GM18520 (cell line): ENCODE data around the gene CA10.
A peak's percentile ranks its signal among the peaks of the same experiment; 100 is the strongest.

Experiments
- ATAC-seq: cut with Tn5 transposase; IDR thresholded peaks from one replicate; pipeline ENCODE4 v1.9.1; 2021; ENCODE audit not compliant: unreplicated experiment

The CA10 gene

DNA sequence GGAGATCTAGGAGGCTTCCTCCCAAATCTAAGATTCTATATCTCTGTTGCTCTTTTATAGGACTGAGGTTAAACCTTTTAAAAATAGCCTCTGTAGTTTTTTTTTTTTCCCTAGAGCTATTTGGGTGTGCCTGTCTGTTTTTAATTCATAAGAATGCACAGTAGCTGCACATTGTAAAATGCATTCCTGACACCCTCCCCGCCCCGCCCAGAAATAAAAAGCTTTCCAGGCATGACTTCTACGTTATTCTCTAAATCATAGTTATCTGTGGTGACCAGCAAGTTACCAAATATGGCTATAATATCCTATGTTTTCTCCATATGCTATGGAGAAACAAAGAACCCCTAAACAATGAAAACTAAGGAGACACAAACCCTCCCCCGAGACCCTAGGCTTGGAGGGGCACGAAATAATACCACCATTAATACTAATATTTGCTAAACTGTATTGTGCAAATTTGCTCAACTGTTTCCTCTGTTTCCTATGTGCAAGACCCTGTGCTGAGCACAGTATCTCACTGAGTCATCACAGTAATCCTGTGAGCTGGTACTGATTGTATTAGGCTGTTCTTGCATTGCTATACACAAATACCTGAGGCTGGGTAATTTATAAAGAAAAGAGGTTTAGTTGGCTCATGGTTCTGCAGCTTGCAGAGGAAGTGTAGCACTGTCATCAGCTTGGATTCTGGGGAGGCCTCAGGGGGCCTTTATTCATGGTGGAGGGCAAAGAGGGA lies 388.3 kb downstream of the CA10 start:
- no peak for ATAC-seq

DNA sequence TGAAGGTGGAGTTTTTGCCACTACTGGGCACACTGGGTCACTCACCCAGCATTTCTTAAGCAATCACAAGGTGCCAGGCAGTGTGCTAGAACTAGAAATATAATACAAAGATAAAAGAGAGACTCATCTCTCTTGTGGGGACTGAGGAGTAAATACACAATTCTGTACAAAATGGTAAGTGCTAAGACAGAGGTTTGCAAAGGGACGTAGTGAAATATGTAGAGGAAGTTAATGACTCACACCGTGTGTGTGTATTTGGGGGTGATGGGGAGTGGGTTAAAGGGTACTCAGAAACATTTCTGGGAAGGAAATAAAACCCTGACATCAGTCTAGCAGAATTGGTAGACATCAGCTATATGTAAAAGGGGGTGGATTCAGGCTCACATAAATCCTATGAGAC lies 389.3 kb downstream of the CA10 start:
- no peak for ATAC-seq

DNA sequence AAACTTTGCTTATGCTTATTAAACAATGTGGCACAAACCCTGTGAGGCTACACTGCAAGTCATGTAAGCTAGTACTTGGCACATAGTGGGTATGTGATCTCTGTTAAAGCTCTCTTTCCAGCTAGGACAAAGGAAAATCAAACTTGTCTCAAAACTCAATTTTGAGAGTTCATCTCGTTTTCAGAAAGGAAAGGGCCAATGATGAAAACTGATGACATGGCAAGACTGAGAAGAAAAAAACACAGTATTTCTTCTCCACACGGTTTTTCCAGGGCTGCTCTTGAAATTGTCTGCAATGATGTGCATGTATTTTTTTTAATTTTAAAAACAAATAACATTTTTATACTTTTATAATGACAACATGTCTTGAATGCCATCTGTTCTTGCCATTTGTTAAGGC lies 389.8 kb downstream of the CA10 start:
- no peak for ATAC-seq

DNA sequence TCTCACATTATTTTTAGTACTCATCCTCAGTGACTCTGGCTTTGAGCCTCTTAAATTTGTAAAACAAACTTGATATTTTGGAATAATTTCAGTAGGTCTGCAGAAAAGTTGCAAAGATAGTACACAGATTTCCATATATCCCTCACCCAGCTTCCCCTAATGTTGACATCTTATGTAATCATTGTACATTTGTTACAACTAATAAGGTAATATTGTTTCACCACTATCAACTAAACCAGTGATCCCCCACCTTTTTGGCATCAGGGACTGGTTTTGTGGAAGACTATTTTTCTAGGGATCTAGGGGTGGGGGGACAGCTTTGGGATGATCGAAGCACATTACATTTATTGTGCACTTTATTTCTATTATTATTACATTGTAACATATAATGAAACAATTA lies 391.2 kb downstream of the CA10 start:
- ATAC-seq, result no peak

DNA sequence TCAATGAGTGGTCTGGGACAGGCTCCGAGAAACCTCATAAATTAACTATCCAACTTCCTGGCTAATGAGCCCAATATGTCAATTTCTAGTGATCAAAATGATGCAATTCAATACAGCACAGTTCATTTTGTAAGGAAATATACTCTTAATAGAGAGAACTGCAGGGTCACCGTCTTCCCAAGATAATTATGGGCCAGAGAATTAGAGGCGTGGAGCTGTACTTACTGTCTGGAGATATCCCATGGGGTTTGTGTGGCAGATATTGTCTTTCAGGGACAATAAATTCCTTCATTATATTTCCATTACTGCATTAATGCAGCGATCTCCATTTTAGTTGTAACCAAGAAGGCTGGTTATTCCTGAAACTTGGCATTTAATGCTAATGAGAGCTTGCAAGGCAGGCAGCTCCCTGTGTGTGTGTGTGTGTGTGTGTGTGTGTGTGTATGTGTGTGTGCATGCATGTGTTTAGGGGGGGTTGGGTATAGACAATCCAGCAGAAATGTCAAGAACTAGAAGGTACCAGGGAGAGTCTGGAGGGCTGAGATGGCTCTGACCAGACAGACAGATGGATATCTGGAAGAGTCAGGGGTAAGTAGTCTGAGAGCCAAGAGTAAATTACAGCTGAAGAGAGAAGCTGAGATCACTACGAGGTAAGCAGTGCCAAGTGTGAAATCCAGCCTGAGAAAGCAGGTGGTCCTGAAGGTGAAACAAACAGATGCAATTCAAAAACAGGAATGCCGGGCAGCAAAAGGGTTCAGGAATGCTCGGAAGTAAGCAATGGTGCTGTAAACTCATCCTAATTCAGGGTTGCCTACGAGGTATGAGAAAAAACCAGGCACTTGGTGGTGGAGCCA lies 393.0 kb downstream of the CA10 start:
- ATAC-seq, result no peak

DNA sequence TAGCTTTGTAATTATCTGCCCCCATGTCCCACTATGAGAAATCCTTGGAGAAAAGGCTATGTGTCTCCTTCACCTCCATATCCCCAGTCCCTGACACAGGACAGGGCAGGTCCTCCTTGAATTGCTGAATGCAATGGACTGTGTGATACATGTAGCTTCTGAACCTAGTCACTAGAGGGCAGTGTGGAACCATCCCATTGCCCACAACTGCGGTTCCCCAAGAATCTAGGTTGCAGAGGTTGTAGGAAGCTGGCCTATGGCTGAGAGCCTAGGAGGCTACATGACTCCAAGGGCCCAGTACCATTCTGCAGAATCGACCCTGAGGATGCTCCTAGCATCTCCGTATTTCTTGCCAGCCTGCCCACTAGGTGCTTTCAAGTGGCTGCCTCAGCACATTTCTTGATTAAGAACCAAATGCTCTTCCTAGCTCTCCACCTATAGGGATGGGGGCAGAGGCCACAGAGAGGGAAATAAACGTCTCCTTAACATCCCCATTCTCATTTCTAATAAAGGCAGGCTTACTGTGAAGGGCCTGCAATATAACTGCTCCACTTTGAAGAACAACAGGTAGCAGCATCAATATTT lies 394.0 kb downstream of the CA10 start:
- peak; percentile 75 for ATAC-seq

DNA sequence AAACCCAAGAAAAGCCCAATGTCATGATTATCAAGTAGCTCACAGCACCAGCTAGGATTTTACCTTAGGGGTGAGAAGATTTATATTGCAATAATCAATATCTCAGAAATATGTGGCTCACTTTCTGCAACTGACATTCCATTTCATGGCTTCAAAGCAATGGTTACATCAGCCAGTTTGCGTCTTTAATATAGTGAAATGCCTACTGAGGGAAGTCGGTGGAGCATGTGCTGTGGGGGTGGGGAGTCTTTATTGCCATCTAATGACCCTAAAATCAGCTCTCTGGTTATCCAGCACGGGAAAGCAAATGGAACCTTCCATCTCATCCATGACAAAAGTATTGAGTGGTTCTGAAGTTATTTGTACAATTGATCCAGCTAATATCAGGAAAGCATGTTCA lies 395.5 kb downstream of the CA10 start:
- ATAC-seq, result no peak

DNA sequence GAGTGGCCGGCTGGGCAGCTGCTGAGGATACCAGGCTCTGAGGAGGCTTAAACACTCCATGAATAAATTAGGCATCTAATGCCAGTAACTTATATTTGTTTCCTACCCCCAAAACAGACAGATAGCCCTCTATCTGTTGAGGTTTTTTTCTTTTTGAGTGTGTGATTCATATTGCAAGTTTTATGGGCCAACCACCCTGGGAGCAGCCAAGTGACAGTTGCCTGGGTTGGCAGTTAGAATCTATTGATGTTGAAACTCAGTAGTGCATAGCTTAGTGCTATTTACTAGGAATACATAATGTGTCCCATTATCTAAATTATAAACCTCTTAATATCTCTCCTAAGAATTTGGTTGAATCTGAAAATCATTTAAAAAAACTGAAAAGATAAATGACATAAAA lies 397.4 kb downstream of the CA10 start:
- no peak for ATAC-seq

DNA sequence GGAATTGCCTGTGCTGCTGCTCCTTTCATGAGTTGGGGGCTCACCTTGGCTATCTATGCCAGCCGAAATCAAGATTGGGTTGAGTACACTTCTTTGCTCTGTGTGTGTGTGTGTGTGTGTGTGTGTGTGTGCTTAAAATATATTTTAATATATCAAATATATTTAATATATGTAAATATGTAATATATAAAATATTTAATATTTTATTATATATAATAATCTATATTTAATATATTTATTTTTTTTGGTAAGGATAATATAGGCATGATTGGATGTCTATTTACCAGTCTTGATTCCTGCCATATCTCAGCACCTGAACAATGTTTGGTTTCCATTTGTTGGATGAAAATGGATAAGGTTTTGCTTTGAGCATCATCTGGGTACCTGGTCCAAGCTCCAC lies 399.3 kb downstream of the CA10 start:
- ATAC-seq, result no peak

DNA sequence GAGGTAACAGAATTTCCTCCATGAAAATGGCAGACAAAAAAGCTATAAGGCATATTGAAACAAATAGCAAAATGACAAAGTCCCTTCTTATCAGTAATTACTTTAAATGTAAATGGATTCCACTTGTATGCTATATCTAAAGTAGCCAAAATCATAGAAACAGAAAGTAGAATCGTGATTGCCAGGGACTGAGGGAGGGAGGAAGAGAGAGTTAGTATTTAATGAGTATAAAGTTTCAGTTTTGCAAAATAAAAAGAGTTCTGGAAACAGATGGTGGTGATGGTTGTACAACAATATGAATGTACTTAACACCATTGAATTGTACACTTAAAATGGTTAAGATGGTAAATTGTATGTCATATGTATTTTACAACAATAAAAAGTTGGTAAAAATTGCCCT lies 407.4 kb downstream of the CA10 start:
- no peak for ATAC-seq

DNA sequence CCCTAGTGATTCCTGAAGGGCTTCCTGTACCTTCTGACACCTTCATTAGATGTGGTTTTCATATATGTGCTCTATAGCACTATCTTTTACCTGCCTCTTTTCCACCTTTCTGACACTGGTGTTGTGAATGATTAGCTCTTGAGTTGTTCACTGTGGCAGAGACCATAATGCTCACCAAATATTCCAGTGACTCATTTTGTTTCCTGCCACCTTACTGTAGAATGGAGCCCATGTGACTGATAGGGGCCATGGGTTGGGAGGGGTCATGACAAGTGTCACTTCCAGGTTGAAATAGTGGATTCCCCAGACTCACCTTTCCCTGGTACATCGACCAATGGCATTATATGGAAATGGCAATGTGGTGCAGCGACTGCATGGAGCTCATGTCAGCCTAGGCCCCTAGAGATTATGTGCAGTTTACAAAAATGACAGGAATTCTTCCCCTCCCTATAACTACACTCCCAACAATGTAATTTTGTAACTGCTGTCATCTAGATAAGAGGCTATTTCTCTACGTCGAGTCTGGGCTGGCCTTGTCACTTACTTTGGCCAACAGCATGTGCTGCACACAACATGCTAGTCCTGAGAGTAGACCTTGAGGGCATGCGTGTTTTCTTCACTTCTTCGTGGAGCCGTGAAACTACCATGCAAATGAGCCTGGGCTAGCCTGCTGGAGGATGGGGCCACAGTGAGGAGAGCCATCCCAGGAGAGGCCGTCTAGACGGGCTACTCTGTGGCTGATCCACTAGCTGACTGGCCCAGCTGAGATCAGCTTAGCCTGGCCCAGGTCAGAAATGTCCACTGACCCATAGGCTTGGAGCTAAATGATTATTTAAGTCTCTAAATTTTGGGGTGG lies 409.5 kb downstream of the CA10 start:
- ATAC-seq, result no peak

DNA sequence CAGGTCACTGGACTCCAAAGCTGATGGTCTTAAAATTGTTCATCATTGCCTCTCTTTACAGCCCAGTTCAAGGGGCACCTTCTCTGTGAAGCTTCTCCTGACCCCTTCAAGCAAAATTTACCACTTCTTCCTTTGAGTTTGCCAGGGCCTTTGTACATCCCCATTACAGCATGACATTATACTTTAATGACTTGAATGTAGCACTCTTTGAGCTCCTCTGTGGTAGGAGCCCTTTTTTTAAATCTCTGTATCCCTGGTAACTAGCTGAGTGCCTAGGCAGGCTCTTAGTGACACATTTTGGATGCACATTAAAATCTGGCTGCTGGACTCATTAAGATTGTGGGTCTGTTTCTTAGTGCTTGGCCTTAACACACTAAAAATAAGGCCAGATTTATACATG lies 412.1 kb downstream of the CA10 start:
- no peak for ATAC-seq

DNA sequence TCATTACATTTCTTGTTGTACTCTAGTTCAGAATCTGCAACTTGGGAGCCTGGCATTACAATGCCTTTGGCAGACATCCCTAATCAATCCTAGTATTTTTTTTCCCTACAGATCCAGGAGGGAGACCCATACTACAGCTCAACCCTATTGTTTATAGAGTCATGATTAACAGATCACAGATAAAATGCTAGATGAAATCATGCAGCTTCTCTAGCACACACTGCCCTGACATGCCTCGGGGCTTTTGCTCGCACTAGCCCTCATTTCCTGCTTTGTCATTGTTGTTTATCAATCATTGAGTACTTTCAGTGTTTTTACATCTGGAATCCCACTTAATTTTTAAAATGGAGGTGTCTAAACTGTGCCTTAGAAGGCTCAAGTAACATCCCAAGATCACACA lies 412.5 kb downstream of the CA10 start:
- no peak for ATAC-seq

DNA sequence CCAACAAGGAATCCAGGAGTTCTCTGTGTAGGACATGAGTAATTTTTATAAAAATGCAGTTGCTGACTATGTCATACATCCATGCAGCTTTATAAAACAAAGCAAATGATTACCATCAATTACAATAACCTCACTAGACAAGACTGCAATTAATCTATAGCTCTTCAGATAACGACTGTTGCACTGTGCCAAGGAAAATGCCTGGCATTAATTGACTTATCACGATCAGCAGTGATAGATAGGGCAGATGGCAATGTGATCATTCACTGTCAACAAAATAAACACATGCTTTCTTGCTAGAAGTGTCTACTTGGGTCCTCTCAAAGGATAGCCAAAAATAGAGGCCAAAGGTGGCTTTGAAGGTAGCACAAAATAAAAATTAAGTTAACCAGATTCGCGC lies 415.0 kb downstream of the CA10 start:
- no peak for ATAC-seq

DNA sequence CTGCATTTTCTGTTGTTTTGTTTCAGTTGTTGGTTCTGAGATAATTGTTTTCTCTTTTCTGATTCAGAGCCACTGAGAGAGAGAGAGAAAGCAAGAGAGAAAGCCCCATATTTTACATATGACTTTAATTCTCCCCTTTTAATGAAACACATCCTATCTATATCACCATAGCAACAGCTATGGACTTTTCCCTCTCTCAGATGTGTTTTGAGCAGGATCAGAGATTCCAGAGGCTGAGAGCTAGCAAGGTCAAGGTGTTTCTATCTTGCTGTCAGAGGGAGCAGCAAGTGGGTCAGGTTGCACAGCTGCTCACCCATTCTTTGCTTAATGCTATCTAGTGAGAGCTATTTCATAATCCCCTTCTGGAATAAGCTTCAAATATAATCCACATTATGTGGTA lies 415.9 kb downstream of the CA10 start:
- no peak for ATAC-seq

DNA sequence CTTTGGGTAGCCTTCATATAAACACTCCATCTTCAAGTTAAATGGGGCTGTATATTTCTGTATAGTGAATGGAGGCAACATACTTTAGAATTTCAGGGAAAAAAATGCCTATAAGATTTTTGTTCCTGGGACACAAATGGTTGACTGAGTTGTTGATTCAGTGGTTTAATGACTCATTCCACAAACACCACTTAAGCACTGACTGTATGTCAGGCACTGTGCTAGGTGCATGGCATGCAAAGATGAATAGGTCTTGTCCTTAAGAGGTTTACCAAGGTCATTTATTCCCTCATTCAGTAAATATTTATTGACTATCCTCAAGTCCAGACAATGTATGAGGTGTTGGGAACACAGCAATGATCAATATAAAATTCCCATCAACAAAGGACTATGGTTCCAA lies 417.1 kb downstream of the CA10 start:
- no peak for ATAC-seq

DNA sequence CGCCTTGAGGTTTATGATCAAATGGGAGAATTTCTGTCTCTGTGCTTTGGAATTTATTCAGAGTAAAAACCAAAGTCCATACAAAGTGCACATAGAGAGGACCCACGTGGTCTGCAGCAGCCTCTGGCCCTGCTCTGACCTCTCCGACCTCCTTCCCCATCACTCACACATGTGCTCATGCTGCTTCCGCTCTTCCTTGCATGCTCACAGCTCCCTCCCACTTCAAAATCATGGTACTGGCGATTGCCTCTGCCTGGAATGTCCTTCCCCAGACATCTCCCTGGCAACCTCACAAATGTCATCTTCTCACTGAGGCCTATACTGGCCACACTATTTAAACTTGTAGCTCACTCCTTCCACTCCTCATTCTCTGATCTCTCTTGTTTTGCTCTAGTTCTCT lies 418.0 kb downstream of the CA10 start:
- ATAC-seq, result no peak

DNA sequence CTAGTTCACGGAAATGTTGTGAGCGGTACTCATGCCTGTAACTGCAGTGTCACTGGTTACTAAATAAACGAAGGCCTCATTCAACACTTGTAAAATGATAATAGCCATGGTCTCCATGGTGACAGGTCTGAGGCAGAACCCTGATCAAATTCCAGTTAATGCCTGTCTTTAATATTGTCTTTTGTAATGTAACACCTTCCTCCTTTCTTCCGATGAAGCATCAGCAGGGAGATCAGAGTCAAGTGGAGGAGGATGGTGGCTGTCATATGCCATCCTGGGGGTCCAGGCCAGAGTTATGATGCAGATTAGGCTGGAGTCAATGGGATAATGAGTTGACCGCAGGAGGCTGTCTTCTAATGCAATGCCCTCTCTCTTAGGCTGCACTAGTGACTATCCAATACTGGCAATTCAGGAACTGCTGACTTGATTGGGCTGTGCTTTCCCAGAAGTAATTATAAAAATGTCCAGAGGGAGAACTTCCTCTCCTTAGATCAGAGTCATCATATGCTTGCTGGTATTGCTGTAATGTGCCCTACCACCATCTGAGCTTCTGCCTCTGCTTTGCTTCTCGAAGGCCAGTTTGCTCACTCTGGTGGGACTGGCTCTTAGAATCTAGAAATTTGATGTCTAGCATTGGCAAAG lies 419.1 kb downstream of the CA10 start:
- ATAC-seq, result no peak

DNA sequence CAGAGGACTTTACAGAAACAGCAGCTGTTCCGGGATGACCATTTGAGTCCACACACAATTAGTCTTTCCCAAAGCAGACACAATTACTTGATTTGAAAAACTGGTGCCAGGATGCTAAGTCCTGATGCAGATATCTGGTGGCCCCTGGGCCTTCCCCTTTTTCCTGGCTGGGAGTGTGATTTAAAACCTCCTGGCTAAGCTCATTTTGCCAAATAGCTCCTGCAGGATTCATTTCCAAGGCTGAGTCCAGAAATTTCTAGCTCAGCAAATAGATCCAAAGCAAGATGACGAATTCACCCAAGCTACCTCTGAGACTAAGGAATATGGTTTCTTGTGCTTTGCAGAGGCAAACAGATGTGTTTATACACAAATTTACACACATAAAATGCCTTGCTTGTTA lies 422.2 kb downstream of the CA10 start:
- ATAC-seq, result no peak

DNA sequence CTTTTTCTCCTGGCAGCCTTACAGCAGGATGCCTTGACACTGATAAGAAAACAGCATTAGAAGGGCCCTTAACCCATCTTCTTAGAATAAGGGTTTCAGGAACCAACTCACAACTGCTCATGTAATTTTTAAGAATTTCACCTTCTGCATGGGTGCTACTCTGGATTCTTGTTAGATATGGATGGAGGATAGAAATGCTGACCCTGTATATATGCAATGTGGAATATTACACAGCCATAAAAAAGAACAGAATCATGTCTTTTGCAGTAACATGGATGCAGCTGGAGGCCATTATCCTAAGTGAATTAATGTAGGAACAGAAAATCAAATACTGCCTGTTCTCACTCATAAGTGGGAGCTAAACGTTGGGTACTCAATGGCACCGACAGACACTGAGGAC lies 423.5 kb downstream of the CA10 start:
- no peak for ATAC-seq

DNA sequence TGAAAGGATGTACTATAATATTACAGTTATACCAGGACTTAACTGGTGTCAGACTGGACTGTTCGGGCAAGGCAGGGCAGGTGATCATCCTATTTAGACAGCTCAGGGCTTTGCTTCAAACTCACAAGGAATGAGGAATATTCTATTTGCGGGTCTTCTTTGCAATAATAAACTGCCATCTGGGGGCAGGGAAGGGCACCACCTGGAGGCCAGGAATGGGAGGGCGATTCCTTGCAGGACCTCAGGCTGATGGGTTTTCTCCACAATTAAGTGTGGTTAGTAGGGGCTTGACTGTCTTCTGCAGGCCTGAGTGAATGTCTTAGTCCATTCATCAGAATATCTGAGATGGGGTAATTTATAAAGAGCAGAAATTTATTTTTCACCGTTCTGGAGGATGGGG lies 424.1 kb downstream of the CA10 start:
- no peak for ATAC-seq
